ENCODE results near the gene ZWILCH.

GRCh38 chr15:66524838-66525237 lies 19.7 kb downstream of the ZWILCH start:
- TF ChIP-seq POLR2A (IDR thresholded peaks at IDR 0.05) (no peak), EP300 (IDR thresholded peaks at IDR 0.05) (no peak), CTCF (IDR thresholded peaks at IDR 0.05) (no peak)

All from ovary (tissue), 3 donors.